ENCODE data around the gene COPB2. TPM values are rescaled to one million over a fixed set of nuclear protein-coding genes. Genes with fewer than 3 reads are reported as not detected.

Gene COPB2
- total RNA-seq, 1 donor = 314 TPM

DNA sequence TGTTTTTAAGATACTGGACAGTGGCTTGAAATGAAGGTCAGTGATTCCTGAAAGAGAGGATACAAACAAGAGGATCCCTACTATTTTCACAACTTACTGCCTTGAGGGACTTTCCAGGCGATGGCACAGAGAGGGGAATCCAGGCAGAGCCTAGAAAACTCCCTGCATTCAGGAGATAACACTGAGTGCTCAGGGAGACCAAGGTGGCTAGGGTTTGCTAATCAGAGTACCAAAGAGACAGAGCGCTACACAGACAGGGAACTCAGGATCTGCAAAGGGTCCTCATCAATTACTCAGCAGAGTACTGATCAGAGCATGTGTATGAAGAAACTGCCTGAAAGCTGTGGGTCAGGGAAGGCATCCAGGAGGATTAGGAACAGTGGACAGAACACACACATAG is 57.4 kb downstream of the COPB2 start:
- no peak overlapping the region for H3K4me3 ChIP-seq (ENCODE audit: low read depth, low read length)
- DNase-seq (ENCODE audit: low read depth) = no peak
- TF ChIP-seq, protein P1, sequence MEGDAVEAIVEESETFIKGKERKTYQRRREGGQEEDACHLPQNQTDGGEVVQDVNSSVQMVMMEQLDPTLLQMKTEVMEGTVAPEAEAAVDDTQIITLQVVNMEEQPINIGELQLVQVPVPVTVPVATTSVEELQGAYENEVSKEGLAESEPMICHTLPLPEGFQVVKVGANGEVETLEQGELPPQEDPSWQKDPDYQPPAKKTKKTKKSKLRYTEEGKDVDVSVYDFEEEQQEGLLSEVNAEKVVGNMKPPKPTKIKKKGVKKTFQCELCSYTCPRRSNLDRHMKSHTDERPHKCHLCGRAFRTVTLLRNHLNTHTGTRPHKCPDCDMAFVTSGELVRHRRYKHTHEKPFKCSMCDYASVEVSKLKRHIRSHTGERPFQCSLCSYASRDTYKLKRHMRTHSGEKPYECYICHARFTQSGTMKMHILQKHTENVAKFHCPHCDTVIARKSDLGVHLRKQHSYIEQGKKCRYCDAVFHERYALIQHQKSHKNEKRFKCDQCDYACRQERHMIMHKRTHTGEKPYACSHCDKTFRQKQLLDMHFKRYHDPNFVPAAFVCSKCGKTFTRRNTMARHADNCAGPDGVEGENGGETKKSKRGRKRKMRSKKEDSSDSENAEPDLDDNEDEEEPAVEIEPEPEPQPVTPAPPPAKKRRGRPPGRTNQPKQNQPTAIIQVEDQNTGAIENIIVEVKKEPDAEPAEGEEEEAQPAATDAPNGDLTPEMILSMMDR (IDR thresholded peaks at IDR 0.05; ENCODE audit: insufficient read depth, low read depth, low read length) = no peak

DNA sequence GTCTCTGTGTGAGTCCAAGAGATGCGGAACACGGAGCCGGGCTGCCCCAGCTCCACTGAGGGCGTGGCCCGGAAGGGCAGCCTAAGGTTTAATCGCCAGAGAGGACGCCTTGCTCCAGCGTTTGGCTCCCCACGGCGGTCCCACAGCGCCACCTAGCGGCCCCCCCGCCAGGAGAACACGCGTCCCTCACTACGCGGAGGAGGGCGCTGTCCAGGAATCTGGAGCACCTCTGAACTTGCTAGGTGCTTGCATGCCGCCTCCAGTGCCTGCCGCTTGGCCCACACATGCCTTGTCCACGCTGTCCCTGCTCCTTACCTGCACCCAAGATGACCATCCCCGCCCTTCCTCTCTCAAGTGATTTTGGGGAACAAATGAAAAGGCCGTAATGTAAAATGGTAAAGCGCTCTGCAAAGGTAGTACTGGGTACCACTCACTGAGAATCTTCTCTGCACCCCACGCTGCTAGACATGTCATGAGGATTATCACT is 60.0 kb downstream of the COPB2 start:
- DNase-seq (ENCODE audit: low read depth) = peak; percentile 85
- H3K4me3 ChIP-seq (ENCODE audit: low read depth, low read length) = no peak overlapping the region
- TF ChIP-seq, protein P1 (IDR thresholded peaks at IDR 0.05; ENCODE audit: insufficient read depth, low read depth, low read length) = peak; percentile 100

DNA sequence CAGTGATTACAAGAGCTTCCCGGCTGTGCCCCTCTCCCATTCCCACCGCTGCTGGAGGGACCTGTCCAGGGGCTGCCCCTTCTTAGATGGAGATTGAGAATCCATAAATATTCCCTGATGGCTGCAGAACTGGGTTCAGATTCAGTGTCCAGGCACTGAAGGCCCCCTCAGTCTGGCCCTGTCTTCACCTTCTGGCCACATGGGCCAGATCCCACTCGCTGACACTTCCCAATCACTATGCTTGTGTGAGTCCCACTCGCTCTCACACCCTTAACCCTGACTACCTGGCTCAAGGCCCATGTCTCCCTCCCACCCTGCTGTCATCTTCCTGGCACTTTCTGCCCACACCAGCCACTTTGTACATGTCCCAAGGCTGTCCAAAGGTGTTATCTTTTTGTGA is 61.1 kb downstream of the COPB2 start:
- DNase-seq (ENCODE audit: low read depth) = no peak
- TF ChIP-seq, protein P1 (IDR thresholded peaks at IDR 0.05; ENCODE audit: insufficient read depth, low read depth, low read length) = no peak
- no peak overlapping the region for H3K4me3 ChIP-seq (ENCODE audit: low read depth, low read length)

DNA sequence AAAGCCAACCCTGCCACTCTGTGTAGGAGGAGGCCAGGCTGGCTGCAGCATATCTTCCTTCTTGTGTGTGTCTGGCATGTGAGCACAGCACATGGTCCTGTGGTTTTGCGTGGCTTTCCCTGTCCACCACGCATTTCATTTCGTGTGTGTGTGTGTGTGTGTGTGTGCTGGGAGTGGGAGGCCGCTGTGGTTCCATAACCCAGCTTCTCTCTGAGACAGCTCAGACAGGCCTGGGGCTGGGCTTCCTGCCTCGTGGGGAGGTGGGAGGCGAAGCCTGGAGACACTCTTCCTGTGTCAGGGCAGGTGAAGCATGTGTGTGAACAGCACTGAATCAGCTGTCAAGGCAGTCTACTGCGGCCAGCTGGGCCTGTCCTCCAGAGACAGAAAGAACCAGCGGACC is 61.6 kb downstream of the COPB2 start:
- TF ChIP-seq, protein P1 (IDR thresholded peaks at IDR 0.05; ENCODE audit: insufficient read depth, low read depth, low read length) = no peak
- DNase-seq (ENCODE audit: low read depth) = no peak

DNA sequence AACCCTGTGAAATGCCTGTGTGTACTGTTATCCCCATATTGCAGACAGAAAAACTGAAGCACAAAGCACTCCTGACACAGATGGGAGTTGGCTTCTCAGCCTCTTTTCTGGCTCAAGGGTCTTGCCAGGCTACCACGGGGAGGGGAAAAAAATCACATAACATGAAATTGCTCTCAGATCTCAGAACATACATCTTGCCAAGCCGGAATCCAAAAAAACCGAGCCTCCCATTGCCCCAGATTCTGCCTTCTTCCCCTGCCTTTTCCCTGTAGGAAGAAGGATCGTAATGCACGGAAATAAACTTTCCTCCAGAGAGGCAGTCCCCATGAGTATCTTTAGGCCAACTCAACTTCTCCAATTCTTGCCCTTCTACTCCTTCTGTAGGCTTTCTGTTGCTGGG is 62.2 kb downstream of the COPB2 start:
- H3K4me3 ChIP-seq (ENCODE audit: low read depth, low read length) = no peak overlapping the region
- TF ChIP-seq, protein P1 (IDR thresholded peaks at IDR 0.05; ENCODE audit: insufficient read depth, low read depth, low read length) = no peak
- DNase-seq (ENCODE audit: low read depth) = no peak

More for the DNA sequence above, 61.6 kb downstream of the COPB2 start:
- H3K4me3 ChIP-seq (ENCODE audit: low read depth, low read length) = no peak overlapping the region

DNA sequence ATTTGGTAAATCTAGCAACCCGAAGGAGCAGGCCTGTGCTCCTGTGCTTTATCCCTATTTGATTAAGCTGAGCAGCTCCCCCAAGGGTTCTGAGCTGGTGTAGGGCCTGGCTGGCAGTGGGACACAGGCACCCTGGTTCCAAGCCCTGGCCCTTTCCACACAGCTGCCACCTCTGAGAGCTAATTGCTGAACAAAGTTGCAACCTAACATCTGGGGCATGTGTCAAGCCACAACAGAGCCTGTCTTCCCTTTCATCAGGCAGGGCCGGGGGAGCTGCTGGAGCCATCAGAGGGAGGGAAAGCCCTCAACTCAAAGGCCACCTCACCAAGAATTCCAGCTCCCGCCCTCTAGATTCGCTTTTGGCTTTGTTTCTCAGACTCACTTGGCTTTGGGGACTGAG is 62.7 kb downstream of the COPB2 start:
- no peak for DNase-seq (ENCODE audit: low read depth)
- H3K4me3 ChIP-seq (ENCODE audit: low read depth, low read length) = no peak overlapping the region
- TF ChIP-seq, protein P1 (IDR thresholded peaks at IDR 0.05; ENCODE audit: insufficient read depth, low read depth, low read length) = no peak

DNA sequence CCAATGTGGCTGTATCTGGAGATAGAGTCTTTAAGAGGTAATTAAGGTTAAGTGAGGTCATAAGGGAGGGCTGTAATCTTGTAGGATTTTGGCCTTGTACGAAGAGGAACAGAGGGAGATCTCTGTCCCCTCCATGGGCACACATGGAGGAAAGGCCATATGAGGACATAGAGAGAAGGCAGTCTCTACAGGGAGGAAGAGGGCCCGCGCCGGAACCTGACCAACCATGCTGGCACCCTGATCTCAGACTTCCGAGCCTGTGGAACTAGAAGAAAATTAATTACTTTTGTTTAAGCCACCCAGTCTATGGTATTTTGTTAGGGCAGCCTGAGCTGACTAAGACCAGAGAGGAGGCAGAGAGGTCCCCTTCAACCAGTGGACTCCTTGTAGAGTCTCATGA is 63.3 kb downstream of the COPB2 start:
- no peak overlapping the region for H3K4me3 ChIP-seq (ENCODE audit: low read depth, low read length)
- TF ChIP-seq, protein P1 (IDR thresholded peaks at IDR 0.05; ENCODE audit: insufficient read depth, low read depth, low read length) = no peak
- DNase-seq (ENCODE audit: low read depth) = no peak

Data from fibroblast of villous mesenchyme (primary cell).